Small intestine (tissue), 7 donors: ENCODE results near the gene RFT1. TPM values are rescaled to one million over a fixed set of nuclear protein-coding genes. Genes with fewer than 3 reads are reported as not detected.
A peak's percentile ranks its signal among the peaks of the same experiment; 100 is the strongest.

ENCODE experiments used
- DNase-seq, 2 donors: peaks; one replicate each; pipeline versions ENCODE4 v3.0.0 to v3.0.0-alpha.2; 2013
- FAIRE-seq: peaks from 2 replicates; lab custom pipeline; 2012; peaks lifted over from hg19 to GRCh38; lab: Jason Lieb, UNC
- H3K27ac ChIP-seq, 3 donors: one replicate each; pipeline ENCODE4 v1.5.1; 2013; ENCODE audit warnings: low read length in 2 of 3, mild to moderate bottlenecking in 2 of 3, control low read depth in 1 of 3, inconsistent platforms in 1 of 3, low read depth in 1 of 3, moderate library complexity in 1 of 3
- H3K27me3 ChIP-seq, 3 donors: one replicate each; pipeline ENCODE4 v1.6.1; 2013; ENCODE audit warnings: low read length in 3 of 3, inconsistent platforms in 1 of 3; ENCODE audit not compliant: control insufficient read depth in 3 of 3, insufficient read depth in 3 of 3
- H3K36me3 ChIP-seq, 3 donors: one replicate each; pipeline ENCODE4 v1.6.1; 2013; ENCODE audit warnings: low read length in 3 of 3, inconsistent platforms in 1 of 3, low read depth in 1 of 3, mild to moderate bottlenecking in 1 of 3, moderate library complexity in 1 of 3; ENCODE audit not compliant: control insufficient read depth in 3 of 3, insufficient read depth in 2 of 3
- H3K4me1 ChIP-seq, 3 donors: one replicate each; pipeline ENCODE4 v1.6.1; 2013; ENCODE audit warnings: low read length in 2 of 3, inconsistent platforms in 1 of 3, low read depth in 1 of 3, mild to moderate bottlenecking in 1 of 3, moderate library complexity in 1 of 3; ENCODE audit not compliant: control insufficient read depth in 3 of 3, insufficient read depth in 2 of 3
- H3K4me3 ChIP-seq, 3 donors: one replicate each; pipeline ENCODE4 v1.5.1; 2013; ENCODE audit warnings: low read length in 3 of 3, control low read depth in 1 of 3, inconsistent platforms in 1 of 3, low read depth in 1 of 3, mild to moderate bottlenecking in 1 of 3, moderate library complexity in 1 of 3
- H3K9me3 ChIP-seq, 2 donors: one replicate each; pipeline ENCODE4 v1.6.1; 2013; ENCODE audit warnings: low read depth in 1 of 2, low read length in 1 of 2; ENCODE audit not compliant: control insufficient read depth in 2 of 2, insufficient read depth in 1 of 2
- WGBS, 3 donors: extraction: QIAGEN DNeasy Blood & Tissue Kit; methylation state at CpG; one replicate each; pipeline ENCODE4 v1.1.7; 2013; 5-methylcytosine and 5-hydroxymethylcytosine counted together
- polyA plus RNA-seq, 4 donors: library from polyadenylated mRNA; stranded (reverse) in 3 of 4; unstranded in 1 of 4; fragments of 200-250 nt in 3 of 4; fragments of 120-200 nt in 1 of 4; gene quantifications; one replicate each; pipeline versions ENCODE4 v1.2.1 to v1.2.3, GENCODE V29; 2013
- donor health status: healthy with polysubstance abuse.
- donor health status: control.
- donor health status: control.
- donor health status: Bipolar disorder and iron deficiency.
- donor health status: healthy.

The RFT1 gene
- polyA plus RNA-seq, 4 donors = 1.3 to 21.4 (median 9.6) TPM

DNA sequence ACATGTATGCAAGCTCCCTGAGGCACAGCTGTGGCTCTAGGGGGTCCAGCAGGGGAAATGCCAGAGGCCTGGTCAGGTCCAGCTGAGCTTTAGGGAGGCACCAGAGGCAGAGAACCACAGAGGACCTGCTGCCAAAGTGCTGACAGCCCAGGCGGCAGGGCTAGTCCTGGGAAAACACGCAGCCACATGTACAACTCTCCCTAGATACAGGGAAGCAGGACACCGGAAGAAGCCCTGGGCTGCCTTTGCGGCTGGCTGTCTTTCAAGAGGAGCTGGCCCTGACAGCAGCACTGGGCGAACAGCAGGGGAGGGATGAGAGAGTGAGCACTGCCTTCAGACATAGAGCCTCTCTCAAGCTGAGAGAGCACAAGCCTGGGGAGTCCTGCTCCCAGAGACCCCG lies 40.7 kb downstream of the RFT1 start:
- WGBS, 3 donors = 90 to 93% (median 92%) methylated on average over 6 of the region's 6 CpGs
- peaks cover 0 to 60% (median 0%) of the 10 kb centered on the region in 3 donors for H3K4me1 ChIP-seq
- H3K27ac ChIP-seq = no peak overlapping the region
- no peaks in the 10 kb centered on the region for H3K9me3 ChIP-seq
- H3K27me3 ChIP-seq = no peaks in the 10 kb centered on the region
- no peak for FAIRE-seq
- H3K4me3 ChIP-seq = no peak overlapping the region
- DNase-seq = no peak
- H3K36me3 ChIP-seq = peaks cover 1 to 59% (median 7%) of the 10 kb centered on the region in 3 donors

- H3K36me3 ChIP-seq = peaks cover 0 to 45% (median 0%) of the 10 kb centered on the region in 3 donors
- H3K27ac ChIP-seq = no peak overlapping the region
- 82 to 90% (median 84%) methylated on average over 10 of the region's 10 CpGs for WGBS, 3 donors
- no peaks in the 10 kb centered on the region for H3K9me3 ChIP-seq
- no peaks in the 10 kb centered on the region for H3K27me3 ChIP-seq
- DNase-seq = no peak
- no peak for FAIRE-seq
- peaks cover 0 to 21% (median 0%) of the 10 kb centered on the region in 3 donors for H3K4me1 ChIP-seq
- no peak overlapping the region for H3K4me3 ChIP-seq
Measured at GRCh38 chr3:53085476-53085875, 44.8 kb downstream of the RFT1 start.

DNA sequence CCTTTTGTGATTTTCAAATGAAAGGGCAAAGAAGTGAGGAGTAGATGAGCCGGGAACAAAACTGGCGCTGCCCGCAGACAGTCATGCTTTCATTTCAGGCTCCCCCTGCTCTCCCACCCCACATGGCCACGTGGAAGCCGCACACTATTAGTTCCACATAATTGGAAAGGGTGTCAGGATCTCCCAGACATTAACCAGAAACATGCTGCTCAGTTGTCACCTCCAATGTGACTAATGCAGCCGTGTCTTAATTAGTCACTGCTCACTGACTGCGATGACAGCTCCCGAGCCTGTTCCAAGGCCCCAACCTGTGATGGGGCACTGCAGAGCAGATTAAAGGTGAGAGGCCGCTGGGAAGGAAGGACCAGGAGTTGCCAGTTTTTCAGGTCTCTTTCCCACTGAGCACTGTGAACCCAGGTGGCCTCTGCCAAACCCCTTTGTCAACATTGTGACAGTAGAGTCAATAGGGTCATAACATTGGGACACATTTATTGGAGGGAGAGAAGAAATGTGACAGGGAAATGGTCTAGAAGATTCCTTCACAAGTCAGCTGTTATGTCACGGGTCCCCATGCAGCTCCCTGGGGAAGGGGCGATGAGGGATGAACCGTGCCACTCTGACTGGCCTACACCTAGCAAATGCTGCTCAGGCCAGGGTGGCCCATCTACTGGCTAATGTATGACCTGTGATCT lies 45.8 kb downstream of the RFT1 start:
- H3K4me1 ChIP-seq = peaks cover 0 to 11% (median 0%) of the 10 kb centered on the region in 3 donors
- no peaks in the 10 kb centered on the region for H3K27me3 ChIP-seq
- H3K27ac ChIP-seq = no peak overlapping the region
- H3K9me3 ChIP-seq = no peaks in the 10 kb centered on the region
- peak in 1 of 2 donors; percentile 38 for DNase-seq
- no peak for FAIRE-seq
- H3K4me3 ChIP-seq = no peak overlapping the region
- H3K36me3 ChIP-seq = peaks cover 0 to 36% (median 0%) of the 10 kb centered on the region in 3 donors
- WGBS, 3 donors = 75 to 86% (median 77%) methylated on average over 12 of the region's 12 CpGs

GRCh38 chr3:53083949-53084309 lies 46.3 kb downstream of the RFT1 start:
- Histone ChIP-seq H3K4me1 (peaks cover 0 to 8% (median 0%) of the 10 kb centered on the region in 3 donors), H3K36me3 (peaks cover 0 to 33% (median 0%) of the 10 kb centered on the region in 3 donors), H3K27me3 (no peaks in the 10 kb centered on the region), H3K9me3 (no peaks in the 10 kb centered on the region), H3K27ac (no peak overlapping the region), H3K4me3 (no peak overlapping the region)
- DNase-seq (no peak), FAIRE-seq (no peak)
- 65 to 87% (median 70%) methylated on average over 3 of the region's 3 CpGs for WGBS, 3 donors

DNA sequence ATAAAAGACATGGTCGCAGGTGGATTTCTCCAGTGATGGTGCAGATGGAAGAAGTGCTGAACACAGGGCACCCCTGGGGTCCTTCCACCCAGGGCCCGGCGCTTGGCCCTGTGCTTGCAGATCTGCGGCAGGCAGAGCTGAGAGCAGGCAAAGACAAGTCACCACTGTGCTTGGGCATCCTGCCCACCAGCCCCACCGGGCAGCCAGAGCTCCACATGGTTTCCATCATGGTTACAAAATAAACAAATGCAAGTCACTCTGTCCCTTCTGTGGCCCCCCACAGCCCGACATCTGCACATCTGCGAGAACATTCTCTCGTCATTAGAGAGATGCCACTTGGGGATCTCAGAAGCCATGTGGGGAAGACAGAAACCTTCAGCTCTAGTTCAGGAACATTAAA lies 46.7 kb downstream of the RFT1 start:
- peaks cover 0 to 8% (median 0%) of the 10 kb centered on the region in 3 donors for H3K4me1 ChIP-seq
- no peak for FAIRE-seq

DNA sequence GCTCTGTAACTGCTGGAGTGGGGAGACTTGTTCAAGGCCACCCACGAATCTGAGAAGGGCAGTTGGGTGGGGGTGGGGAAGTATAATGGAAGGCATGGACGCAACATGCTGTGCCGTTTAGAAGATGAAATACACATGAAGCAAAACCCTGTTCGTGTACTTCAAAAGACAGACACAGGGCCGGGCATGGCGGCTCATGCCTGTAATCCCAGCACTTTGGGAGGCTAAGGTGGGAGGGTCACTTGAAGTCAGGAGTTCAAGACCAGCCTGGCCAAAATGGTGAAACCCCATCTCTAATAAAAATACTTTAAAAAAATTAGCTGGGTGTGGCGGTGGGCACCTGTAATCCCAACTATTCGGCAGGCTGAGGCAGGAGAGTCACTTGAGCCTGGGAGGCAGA lies 47.5 kb downstream of the RFT1 start:
- Histone ChIP-seq H3K36me3 (peaks cover 0 to 34% (median 0%) of the 10 kb centered on the region in 3 donors), H3K4me1 (peaks cover 0 to 8% (median 0%) of the 10 kb centered on the region in 3 donors), H3K9me3 (no peaks in the 10 kb centered on the region), H3K4me3 (no peak overlapping the region), H3K27me3 (no peaks in the 10 kb centered on the region), H3K27ac (no peak overlapping the region)
- FAIRE-seq = no peak
- no peak for DNase-seq
- WGBS, 3 donors = 76 to 88% (median 86%) methylated on average over 8 of the region's 8 CpGs

More for the DNA sequence above, 46.7 kb downstream of the RFT1 start:
- Histone ChIP-seq H3K9me3 (no peaks in the 10 kb centered on the region), H3K27ac (no peak overlapping the region), H3K4me3 (no peak overlapping the region), H3K36me3 (peaks cover 0 to 34% (median 0%) of the 10 kb centered on the region in 3 donors), H3K27me3 (no peaks in the 10 kb centered on the region)
- whole genome bisulfite sequencing, 3 donors = 72 to 88% (median 85%) methylated on average over 8 of the region's 8 CpGs
- DNase-seq = no peak

DNA sequence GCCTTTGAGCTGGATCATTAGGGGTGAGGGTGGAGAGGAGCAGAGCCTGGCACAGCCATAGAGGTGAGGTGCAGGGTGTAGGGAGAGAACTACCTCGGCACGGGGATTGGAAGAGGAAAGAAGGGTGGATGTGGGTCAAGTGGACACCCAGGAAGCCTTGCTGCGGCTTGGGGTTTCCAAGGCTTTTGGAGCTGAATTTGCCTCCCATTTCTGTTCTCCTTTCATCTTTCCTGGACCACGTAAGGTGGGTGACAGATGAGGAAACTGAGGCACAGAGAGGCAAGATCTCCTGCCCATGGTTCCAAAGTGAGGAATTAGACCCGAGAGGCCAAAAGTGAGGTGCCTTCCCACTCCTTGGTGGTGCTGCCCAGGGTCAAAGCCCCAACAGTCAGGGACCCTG lies 48.9 kb downstream of the RFT1 start:
- Histone ChIP-seq H3K4me1 (peaks cover 0 to 8% (median 0%) of the 10 kb centered on the region in 3 donors), H3K27ac (no peak overlapping the region), H3K4me3 (no peak overlapping the region), H3K9me3 (no peaks in the 10 kb centered on the region), H3K36me3 (peaks cover 0 to 30% (median 0%) of the 10 kb centered on the region in 3 donors), H3K27me3 (no peaks in the 10 kb centered on the region)
- no peak for FAIRE-seq
- DNase-seq = no peak
- 64 to 81% (median 69%) methylated on average over 5 of the region's 5 CpGs for WGBS, 3 donors

GRCh38 chr3:53080612-53081205 lies 49.5 kb downstream of the RFT1 start:
- H3K9me3 ChIP-seq = no peaks in the 10 kb centered on the region
- 66 to 83% (median 73%) methylated on average over 7 of the region's 7 CpGs for WGBS, 3 donors
- H3K27me3 ChIP-seq = no peaks in the 10 kb centered on the region
- peaks cover 0 to 8% (median 0%) of the 10 kb centered on the region in 3 donors for H3K4me1 ChIP-seq
- peaks cover 0 to 33% (median 0%) of the 10 kb centered on the region in 3 donors for H3K36me3 ChIP-seq
- DNase-seq (no peak), FAIRE-seq (no peak)
- no peak overlapping the region for H3K4me3 ChIP-seq
- H3K27ac ChIP-seq = no peak overlapping the region
